Right lobe of liver (tissue), 4 donors: ENCODE data around the gene CEP128.

Experiments used
- POLR2A ChIP-seq: fragments of 450-650 bp; IDR thresholded peaks from one replicate; pipeline ENCODE4 v1.6.1; 2017; ENCODE audit warnings: antibody characterized with exemption, mild to moderate bottlenecking
- TF ChIP-seq, protein P1 (sequence below), 4 donors: fragments of 200-600 bp in 3 of 4; fragments of 450-650 bp in 1 of 4; IDR thresholded peaks; one replicate each; pipeline versions ENCODE4 v1.5.1 to v1.8.0; 2016 to 2022; ENCODE audit warnings: antibody characterized with exemption in 4 of 4, mild to moderate bottlenecking in 2 of 4
- donor health status: DM: no; HTN: no; CAD: no.
- donor health status: DM: no; HTN: no; CAD: no.
- donor health status: DM: no; HTN: yes; CAD: no.

DNA sequence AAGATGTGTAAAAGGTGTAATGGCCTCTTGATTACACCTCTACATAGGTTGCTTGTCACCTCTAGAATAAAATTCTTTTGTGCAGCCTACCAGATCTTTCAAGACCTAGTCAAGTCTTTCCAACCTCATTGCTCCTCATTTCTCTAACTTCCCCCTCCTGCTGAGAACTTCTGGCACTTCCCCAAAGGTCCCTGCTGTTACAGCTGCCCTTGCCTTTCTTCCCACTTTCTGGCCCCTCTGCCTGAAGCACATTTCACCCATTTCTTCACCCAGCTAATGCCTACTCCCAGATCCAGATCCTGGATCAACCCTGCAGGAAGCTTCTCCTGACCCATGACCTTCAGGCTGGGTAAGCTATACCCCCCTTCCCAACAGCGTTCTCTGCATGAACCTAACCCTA lies 15.4 kb upstream of the CEP128 start:
- TF ChIP-seq, protein P1, sequence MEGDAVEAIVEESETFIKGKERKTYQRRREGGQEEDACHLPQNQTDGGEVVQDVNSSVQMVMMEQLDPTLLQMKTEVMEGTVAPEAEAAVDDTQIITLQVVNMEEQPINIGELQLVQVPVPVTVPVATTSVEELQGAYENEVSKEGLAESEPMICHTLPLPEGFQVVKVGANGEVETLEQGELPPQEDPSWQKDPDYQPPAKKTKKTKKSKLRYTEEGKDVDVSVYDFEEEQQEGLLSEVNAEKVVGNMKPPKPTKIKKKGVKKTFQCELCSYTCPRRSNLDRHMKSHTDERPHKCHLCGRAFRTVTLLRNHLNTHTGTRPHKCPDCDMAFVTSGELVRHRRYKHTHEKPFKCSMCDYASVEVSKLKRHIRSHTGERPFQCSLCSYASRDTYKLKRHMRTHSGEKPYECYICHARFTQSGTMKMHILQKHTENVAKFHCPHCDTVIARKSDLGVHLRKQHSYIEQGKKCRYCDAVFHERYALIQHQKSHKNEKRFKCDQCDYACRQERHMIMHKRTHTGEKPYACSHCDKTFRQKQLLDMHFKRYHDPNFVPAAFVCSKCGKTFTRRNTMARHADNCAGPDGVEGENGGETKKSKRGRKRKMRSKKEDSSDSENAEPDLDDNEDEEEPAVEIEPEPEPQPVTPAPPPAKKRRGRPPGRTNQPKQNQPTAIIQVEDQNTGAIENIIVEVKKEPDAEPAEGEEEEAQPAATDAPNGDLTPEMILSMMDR (IDR thresholded peaks at IDR 0.05): no peak
- TF ChIP-seq POLR2A: no peak
